ENCODE results near the gene GARIN6.
"Not testable (repeated sequence)": the region's sequence is repeated elsewhere in the genome, so short reads cannot be mapped to it uniquely, and the experiment has no call there.

GARIN6 gene

GRCh38 chr12:99618657-99619056 is 28.9 kb upstream of the GARIN6 start:
- H3K4me3 ChIP-seq (ENCODE audit: control insufficient read depth, low read depth, low read length), result no peak overlapping the region
- no peak for TF ChIP-seq CTCF (IDR thresholded peaks at IDR 0.05; ENCODE audit: control insufficient read depth, insufficient read depth, low read depth, low read length, missing control alignments)
- no peak for DNase-seq (ENCODE audit: low read depth)

- H3K4me3 ChIP-seq (ENCODE audit: control insufficient read depth, low read depth, low read length), result no peak overlapping the region
- TF ChIP-seq CTCF (IDR thresholded peaks at IDR 0.05; ENCODE audit: control insufficient read depth, insufficient read depth, low read depth, low read length, missing control alignments), result peak; percentile 87
- peak; percentile 25 for DNase-seq (ENCODE audit: low read depth)
Observed at GRCh38 chr12:99619389-99620158, 28.0 kb upstream of the GARIN6 start.

DNA sequence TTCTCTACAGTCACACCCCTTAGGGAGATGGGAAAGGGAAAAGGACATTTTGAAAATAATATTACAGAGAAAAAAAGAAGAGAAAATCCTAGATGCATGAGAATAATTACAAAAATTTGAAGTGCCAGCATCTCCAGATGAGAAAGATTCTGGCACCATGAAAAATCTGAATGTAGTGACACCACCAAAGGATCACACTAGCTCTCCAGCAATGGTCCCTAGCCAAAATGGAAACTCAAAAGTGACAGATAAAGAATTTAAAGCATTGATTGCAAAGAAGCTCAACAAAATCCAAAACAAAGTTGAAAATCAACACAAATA is 27.4 kb upstream of the GARIN6 start:
- H3K4me3 ChIP-seq (ENCODE audit: control insufficient read depth, low read depth, low read length), result no peak overlapping the region
- TF ChIP-seq CTCF (IDR thresholded peaks at IDR 0.05; ENCODE audit: control insufficient read depth, insufficient read depth, low read depth, low read length, missing control alignments), result no peak
- no peak for DNase-seq (ENCODE audit: low read depth)

DNA sequence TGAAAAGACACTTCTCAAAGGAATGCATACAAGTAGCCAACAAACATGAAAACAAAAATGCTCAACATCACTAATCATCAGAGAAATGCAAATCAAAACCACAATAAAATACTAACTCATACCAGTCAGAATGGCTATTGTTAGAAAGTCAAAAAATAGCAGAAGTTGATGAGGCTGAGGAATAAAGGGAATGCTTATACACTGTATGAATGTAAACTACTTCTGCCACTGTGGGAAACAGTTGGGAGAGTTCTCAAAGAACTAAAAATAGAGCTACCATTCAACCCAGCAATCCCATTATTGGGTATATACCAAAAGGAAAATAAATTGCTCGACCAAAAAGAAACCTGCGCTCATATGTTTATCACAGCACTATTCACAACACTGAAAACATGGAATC is 23.0 kb upstream of the GARIN6 start:
- not testable (repeated sequence) for H3K4me3 ChIP-seq (ENCODE audit: control insufficient read depth, low read depth, low read length); DNase-seq (ENCODE audit: low read depth)

DNA sequence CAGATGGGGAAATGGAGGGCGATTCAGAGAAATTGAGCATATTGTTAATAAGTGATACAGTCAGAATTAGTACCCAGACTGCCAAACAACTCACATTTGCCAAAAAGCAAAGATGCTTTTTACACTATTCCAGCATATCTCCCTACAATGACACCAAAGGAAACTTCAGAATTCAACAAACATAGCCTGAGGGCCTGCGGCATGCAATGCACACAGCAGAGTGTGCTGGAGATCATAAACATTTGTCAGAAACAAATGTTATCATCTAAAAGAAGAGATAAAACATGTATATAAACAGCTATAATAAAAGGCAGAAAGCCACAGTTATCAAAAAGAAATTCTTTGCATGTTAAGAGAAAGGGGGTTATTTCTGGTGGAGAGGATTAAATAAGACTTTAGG is 20.1 kb upstream of the GARIN6 start:
- no peak overlapping the region for H3K4me3 ChIP-seq (ENCODE audit: control insufficient read depth, low read depth, low read length)
- no peak for TF ChIP-seq CTCF (IDR thresholded peaks at IDR 0.05; ENCODE audit: control insufficient read depth, insufficient read depth, low read depth, low read length, missing control alignments)
- no peak for DNase-seq (ENCODE audit: low read depth)

DNA sequence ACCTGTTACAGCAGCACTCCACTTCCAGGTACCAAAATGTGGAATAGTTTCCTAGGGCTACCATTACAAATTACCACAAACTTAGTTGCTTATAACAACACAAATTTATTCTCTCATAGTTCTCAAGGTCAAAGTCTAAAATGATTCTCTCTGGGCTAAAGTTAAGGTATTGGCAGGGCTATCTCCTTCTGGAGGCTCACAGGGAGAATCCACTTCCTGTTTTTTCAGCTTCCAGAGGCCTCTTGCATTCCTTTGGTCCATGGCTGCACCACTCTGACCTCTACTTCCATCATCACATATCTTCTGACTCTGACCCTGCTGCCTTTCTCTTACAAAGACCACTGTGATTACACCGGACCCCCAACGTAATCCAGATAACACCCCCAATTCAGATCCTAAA is 2.9 kb upstream of the GARIN6 start:
- no peak for DNase-seq (ENCODE audit: low read depth)
- no peak for TF ChIP-seq CTCF (IDR thresholded peaks at IDR 0.05; ENCODE audit: control insufficient read depth, insufficient read depth, low read depth, low read length, missing control alignments)
- no peak overlapping the region for H3K4me3 ChIP-seq (ENCODE audit: control insufficient read depth, low read depth, low read length)

- no peak for DNase-seq (ENCODE audit: low read depth)
- H3K4me3 ChIP-seq (ENCODE audit: control insufficient read depth, low read depth, low read length), result no peak overlapping the region
- no peak for TF ChIP-seq CTCF (IDR thresholded peaks at IDR 0.05; ENCODE audit: control insufficient read depth, insufficient read depth, low read depth, low read length, missing control alignments)
Observed at GRCh38 chr12:99648183-99648582, 630 bp downstream of the GARIN6 start.
